ENCODE results near the gene CEP170B. TPM values are rescaled to one million over a fixed set of nuclear protein-coding genes. Genes with fewer than 3 reads are reported as not detected.
A peak's percentile ranks its signal among the peaks of the same experiment; 100 is the strongest.

The CEP170B gene
- total and polyA plus RNA-seq, 2 experiments from 2014 or later = 2.7 to 24.5 TPM

GRCh38 chr14:104876251-104876699 is 11.2 kb downstream of the CEP170B start:
- peak; percentile 72 for DNase-seq
- TF ChIP-seq EZH2 (IDR thresholded peaks at IDR 0.05; ENCODE audit: insufficient read depth, poor library complexity, severe bottlenecking) (no peak), EZH2phosphoT487 (IDR thresholded peaks at IDR 0.05; ENCODE audit: insufficient read depth, low read depth) (no peak)
- H2AFZ ChIP-seq = no peak overlapping the region
- H3K27ac ChIP-seq = no peak overlapping the region
- no peak overlapping the region for H3K4me3 ChIP-seq
- no peaks in the 10 kb centered on the region for H3K27me3 ChIP-seq (replicated peaks; ENCODE audit: insufficient read depth)
- H3K4me2 ChIP-seq (ENCODE audit: unreplicated experiment) = no peak overlapping the region
- 73 to 97% methylated on average over 5 to 6 of the region's 8 CpGs for WGBS, 2 experiments (ENCODE audit: low coverage in 1 of 2, low lambda C conversion rate in 2 of 2, missing lambda C conversion rate in 2 of 2)
- in situ Hi-C loops (cut with MboI) = no loop called here
- H3K36me3 ChIP-seq (ENCODE audit: low read depth) = no peaks in the 10 kb centered on the region
- no peaks in the 10 kb centered on the region for H3K9me3 ChIP-seq (ENCODE audit: low read depth)
- no peaks in the 10 kb centered on the region for H4K20me1 ChIP-seq (ENCODE audit: insufficient read depth)
- H3K4me1 ChIP-seq (ENCODE audit: insufficient read depth) = peaks cover 8% of the 10 kb centered on the region
- H3K9ac ChIP-seq = no peak overlapping the region
- H3K9me2 ChIP-seq (ENCODE audit: insufficient read depth) = no peaks in the 10 kb centered on the region
- H3F3A ChIP-seq (ENCODE audit: insufficient read depth) = no peaks in the 10 kb centered on the region
- peaks cover 39% of the 10 kb centered on the region for H3K79me2 ChIP-seq (ENCODE audit: insufficient read depth)

- Histone ChIP-seq H3K4me1 (ENCODE audit: insufficient read depth) (peaks cover 8% of the 10 kb centered on the region), H2AFZ (no peak overlapping the region), H3K9me3 (ENCODE audit: low read depth) (no peaks in the 10 kb centered on the region), H3K79me2 (ENCODE audit: insufficient read depth) (peaks cover 31% of the 10 kb centered on the region), H3K36me3 (ENCODE audit: low read depth) (no peaks in the 10 kb centered on the region), H3K9ac (no peak overlapping the region), H3K9me2 (ENCODE audit: insufficient read depth) (no peaks in the 10 kb centered on the region), H3K27ac (no peak overlapping the region), H3K4me3 (no peak overlapping the region), H3K27me3 (replicated peaks; ENCODE audit: insufficient read depth) (no peaks in the 10 kb centered on the region), H3F3A (ENCODE audit: insufficient read depth) (no peaks in the 10 kb centered on the region), H3K4me2 (ENCODE audit: unreplicated experiment) (no peak overlapping the region), H4K20me1 (ENCODE audit: insufficient read depth) (no peaks in the 10 kb centered on the region)
- 81 to 87% methylated on average over 13 to 14 of the region's 14 CpGs for WGBS, 2 experiments (ENCODE audit: low coverage in 1 of 2, low lambda C conversion rate in 2 of 2, missing lambda C conversion rate in 2 of 2)
- no peak for DNase-seq
- in situ Hi-C loops (cut with MboI) = no loop called here
- no peak for TF ChIP-seq EZH2phosphoT487 (IDR thresholded peaks at IDR 0.05; ENCODE audit: insufficient read depth, low read depth)
These were observed 12.2 kb downstream of the CEP170B start for GRCh38 chr14:104877066-104877805.

GRCh38 chr14:104877806-104878550 is 12.9 kb downstream of the CEP170B start:
- no peaks in the 10 kb centered on the region for H3K9me3 ChIP-seq (ENCODE audit: low read depth)
- no peak overlapping the region for H2AFZ ChIP-seq
- no peak overlapping the region for H3K4me2 ChIP-seq (ENCODE audit: unreplicated experiment)
- DNase-seq = peak; percentile 0
- TF ChIP-seq EZH2phosphoT487 (IDR thresholded peaks at IDR 0.05; ENCODE audit: insufficient read depth, low read depth) (no peak), EZH2 (IDR thresholded peaks at IDR 0.05; ENCODE audit: insufficient read depth, poor library complexity, severe bottlenecking) (no peak)
- WGBS, 2 experiments (ENCODE audit: low coverage in 1 of 2, low lambda C conversion rate in 2 of 2, missing lambda C conversion rate in 2 of 2) = 79% methylated on average over 24 to 30 of the region's 30 CpGs
- no peaks in the 10 kb centered on the region for H4K20me1 ChIP-seq (ENCODE audit: insufficient read depth)
- H3K27ac ChIP-seq = no peak overlapping the region
- H3K36me3 ChIP-seq (ENCODE audit: low read depth) = no peaks in the 10 kb centered on the region
- H3K4me1 ChIP-seq (ENCODE audit: insufficient read depth) = peaks cover under 1% of the 10 kb centered on the region
- H3K79me2 ChIP-seq (ENCODE audit: insufficient read depth) = peaks cover 28% of the 10 kb centered on the region
- H3K9ac ChIP-seq = no peak overlapping the region
- no peaks in the 10 kb centered on the region for H3K9me2 ChIP-seq (ENCODE audit: insufficient read depth)
- no peaks in the 10 kb centered on the region for H3F3A ChIP-seq (ENCODE audit: insufficient read depth)
- in situ Hi-C loops (cut with MboI) = no loop called here
- no peak overlapping the region for H3K4me3 ChIP-seq
- H3K27me3 ChIP-seq (replicated peaks; ENCODE audit: insufficient read depth) = no peaks in the 10 kb centered on the region

GRCh38 chr14:104878582-104878981 is 13.5 kb downstream of the CEP170B start:
- WGBS, 2 experiments (ENCODE audit: low coverage in 1 of 2, low lambda C conversion rate in 2 of 2, missing lambda C conversion rate in 2 of 2) = 95 to 97% methylated on average over 14 of the region's 14 CpGs
- H3K9ac ChIP-seq = no peak overlapping the region
- H2AFZ ChIP-seq = no peak overlapping the region
- peaks cover 22% of the 10 kb centered on the region for H3K79me2 ChIP-seq (ENCODE audit: insufficient read depth)
- in situ Hi-C loops (cut with MboI) = no loop called here
- TF ChIP-seq EZH2 (IDR thresholded peaks at IDR 0.05; ENCODE audit: insufficient read depth, poor library complexity, severe bottlenecking) = no peak
- no peak for TF ChIP-seq EZH2phosphoT487 (IDR thresholded peaks at IDR 0.05; ENCODE audit: insufficient read depth, low read depth)
- no peaks in the 10 kb centered on the region for H3K27me3 ChIP-seq (replicated peaks; ENCODE audit: insufficient read depth)
- H3F3A ChIP-seq (ENCODE audit: insufficient read depth) = no peaks in the 10 kb centered on the region
- no peak for DNase-seq
- no peaks in the 10 kb centered on the region for H4K20me1 ChIP-seq (ENCODE audit: insufficient read depth)
- no peak overlapping the region for H3K27ac ChIP-seq
- no peaks in the 10 kb centered on the region for H3K36me3 ChIP-seq (ENCODE audit: low read depth)
- no peak overlapping the region for H3K4me3 ChIP-seq
- H3K4me1 ChIP-seq (ENCODE audit: insufficient read depth) = no peaks in the 10 kb centered on the region
- H3K9me3 ChIP-seq (ENCODE audit: low read depth) = no peaks in the 10 kb centered on the region
- no peak overlapping the region for H3K4me2 ChIP-seq (ENCODE audit: unreplicated experiment)
- no peaks in the 10 kb centered on the region for H3K9me2 ChIP-seq (ENCODE audit: insufficient read depth)

All from GM23248 (cell line).